Effector CD4-positive, alpha-beta T cell (primary cell): Measurements from ENCODE around the gene SIVA1.
"Not testable (repeated sequence)": the region's sequence is repeated elsewhere in the genome, so short reads cannot be mapped to it uniquely, and the experiment has no call there.

Experiments
- DNase-seq: peaks from one replicate; pipeline ENCODE4 v3.0.0-alpha.2; 2020

SIVA1 gene

GRCh38 chr14:104721505-104722431, 31.2 kb upstream of the SIVA1 start:
- no peak for DNase-seq

DNA sequence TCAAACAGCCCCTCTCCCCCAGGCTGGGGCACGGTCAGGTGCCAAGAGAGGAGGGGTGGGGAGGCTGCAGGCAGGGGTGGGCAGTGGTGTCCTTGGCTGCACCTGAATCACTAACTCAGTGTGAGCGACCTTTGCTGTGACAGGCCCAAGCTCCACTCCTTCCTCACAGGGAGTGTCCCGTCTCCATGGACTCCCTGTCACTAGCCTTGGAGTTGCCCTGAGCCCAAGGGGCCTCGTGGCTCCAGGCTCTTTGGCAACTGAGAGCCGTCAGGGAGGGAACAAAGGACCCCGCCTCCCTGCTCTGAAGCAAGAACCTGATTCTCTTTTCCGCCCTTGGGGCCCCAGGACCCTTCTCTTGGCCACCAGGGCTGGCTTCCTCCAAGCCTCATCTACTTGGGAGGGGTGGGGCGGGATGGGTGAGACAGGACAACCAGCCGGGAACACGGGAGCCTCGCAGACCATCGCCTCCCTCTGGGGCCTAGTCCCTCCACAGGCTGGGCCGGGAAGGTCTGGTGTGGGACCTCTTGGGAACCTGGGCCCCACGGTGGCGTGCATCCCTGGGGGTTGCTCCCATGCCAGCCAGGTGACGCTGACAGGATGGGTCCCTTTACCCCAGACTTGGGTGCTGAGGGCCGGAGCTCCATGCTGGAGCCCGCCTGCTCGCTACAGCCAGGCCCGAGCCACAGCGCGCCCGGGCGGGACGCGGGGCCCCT, 29.9 kb upstream of the SIVA1 start:
- no peak for DNase-seq

DNA sequence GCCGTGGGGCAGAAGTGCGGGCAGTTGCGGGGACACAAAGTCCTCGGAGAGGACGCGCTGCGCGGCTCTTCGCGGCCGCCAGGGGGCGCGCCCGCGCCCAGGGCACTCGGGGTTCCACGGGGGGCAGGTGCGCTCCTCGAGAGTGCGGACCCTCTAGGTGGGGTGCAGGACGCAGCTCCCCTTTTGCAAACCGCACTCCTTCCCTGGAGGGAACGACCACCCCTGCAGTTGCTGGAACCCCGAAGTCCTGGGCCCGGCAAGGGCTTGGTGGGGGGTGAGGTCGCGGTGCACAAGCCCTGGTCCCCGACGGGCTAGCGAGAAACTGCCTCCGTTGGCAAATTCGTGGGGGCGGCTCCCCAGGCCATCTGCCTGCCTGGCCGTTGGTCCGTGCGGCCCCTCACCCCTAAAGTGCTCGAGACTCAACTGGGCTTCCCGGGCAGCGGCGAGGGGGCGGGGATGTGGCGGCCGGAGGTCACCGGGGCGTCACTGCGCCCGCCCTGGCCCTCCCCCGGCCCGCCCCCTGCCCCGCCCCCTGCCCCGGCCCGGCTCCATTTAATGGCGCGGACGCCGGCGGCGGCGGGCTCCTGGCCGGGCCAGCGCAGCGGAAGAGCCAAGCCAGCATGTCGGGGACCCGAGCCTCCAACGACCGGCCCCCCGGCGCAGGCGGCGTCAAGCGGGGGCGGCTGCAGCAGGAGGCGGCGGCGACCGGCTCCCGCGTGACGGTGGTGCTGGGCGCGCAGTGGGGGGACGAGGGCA, 29.1 kb upstream of the SIVA1 start, which contains the start of gene ADSS1:
ADSS1 (plus strand) TSS at position 579 of the 756 bp plus-strand sequence; CDS start at position 621, 42 bp downstream.
- DNase-seq: peak; percentile 44

DNA sequence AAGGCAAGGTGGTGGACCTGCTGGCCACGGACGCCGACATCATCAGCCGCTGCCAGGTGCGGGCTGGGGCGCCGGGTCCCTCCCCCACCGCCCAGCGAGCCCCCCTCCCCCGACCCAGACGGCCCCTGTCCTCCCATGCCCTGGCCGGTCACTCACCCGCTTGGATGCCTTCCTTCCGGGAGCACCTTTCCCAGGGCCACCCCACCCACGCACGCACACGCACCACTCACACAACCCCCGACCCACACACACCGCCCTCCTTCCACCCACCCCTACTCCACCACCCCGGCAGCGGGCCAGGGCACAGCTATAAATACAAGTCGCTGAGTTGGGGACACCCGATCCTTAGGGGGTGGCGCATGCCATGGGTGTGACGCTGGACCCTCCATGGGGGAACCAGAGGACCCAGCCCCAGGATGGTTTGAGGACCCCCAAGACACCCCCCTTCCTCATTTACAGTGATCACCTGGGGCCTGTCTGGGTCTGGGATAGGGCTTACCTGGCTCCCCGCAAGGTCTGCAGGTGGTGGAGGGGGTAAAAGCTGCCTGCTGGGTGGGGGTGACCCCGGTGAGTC, 28.5 kb upstream of the SIVA1 start:
- no peak for DNase-seq

- DNase-seq: no peak
Observed at GRCh38 chr14:104724981-104725771, 27.8 kb upstream of the SIVA1 start.

GRCh38 chr14:104725772-104726548, 27.0 kb upstream of the SIVA1 start:
- DNase-seq: no peak

- no peak for DNase-seq
Observed at GRCh38 chr14:104726600-104727451, 26.1 kb upstream of the SIVA1 start.

- DNase-seq: no peak
Observed at GRCh38 chr14:104728631-104729030, 24.3 kb upstream of the SIVA1 start.

- not testable (repeated sequence) for DNase-seq
Observed at GRCh38 chr14:104729176-104729834, 23.6 kb upstream of the SIVA1 start.

GRCh38 chr14:104729835-104730181, 23.1 kb upstream of the SIVA1 start:
- no peak for DNase-seq

DNA sequence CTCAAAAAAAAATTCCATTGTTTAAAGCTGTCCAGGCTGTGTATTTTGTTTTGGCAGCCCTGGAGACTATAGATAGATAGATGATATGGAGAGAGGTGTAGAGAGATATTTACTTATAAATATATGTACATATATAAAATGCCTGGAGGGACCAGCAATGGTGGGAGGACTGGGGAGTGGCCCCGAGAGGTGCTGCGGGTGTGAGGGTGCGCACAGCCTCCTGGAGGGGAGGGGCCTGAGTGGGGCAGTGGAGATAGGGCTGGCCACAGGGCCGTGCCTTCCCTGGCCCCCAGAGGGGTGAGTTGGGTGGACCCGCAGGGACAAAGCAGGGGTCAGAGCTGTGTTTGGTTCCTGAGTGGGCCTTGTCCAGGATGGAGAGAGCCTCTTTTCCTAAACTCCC, 22.5 kb upstream of the SIVA1 start:
- no peak for DNase-seq

GRCh38 chr14:104731320-104732294, 21.3 kb upstream of the SIVA1 start:
- no peak for DNase-seq

GRCh38 chr14:104732355-104732804, 20.6 kb upstream of the SIVA1 start:
- DNase-seq: no peak

GRCh38 chr14:104732931-104733681, 19.8 kb upstream of the SIVA1 start:
- DNase-seq: no peak

- no peak for DNase-seq
Observed at GRCh38 chr14:104734051-104734587, 18.8 kb upstream of the SIVA1 start.

DNA sequence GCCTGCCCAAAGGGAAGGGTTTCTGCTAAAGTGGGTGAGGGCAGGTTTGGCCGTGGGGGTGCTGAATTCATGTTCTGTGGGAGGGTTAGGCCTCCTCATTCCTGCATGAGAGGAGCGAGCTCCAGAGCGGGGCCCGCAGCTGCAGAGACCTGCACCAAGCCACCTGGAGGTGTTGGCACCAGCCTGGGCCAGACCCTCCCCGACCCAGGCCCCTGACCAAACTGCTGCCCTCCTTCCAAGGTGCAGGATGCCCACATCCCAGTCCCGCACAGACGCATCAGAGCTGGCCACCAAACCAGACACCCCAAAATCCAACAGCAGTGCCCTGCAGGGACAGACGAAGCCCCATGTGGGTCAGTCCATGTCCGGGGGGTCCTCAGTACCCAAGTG, 18.4 kb upstream of the SIVA1 start:
- no peak for DNase-seq
